ENCODE results near the gene MED12L. TPM values are rescaled to one million over a fixed set of nuclear protein-coding genes. Genes with fewer than 3 reads are reported as not detected.

The MED12L gene
- total and polyA plus RNA-seq, 9 of the 15 experiments (the other 6 are each of a cell fraction or from before 2014, with no cell fraction given), result not detected

- ChIA-PET CTCF (ENCODE audit: low intra/inter-chr PET ratio) (interaction anchor here (0.6 to 3.0 kb wide), 5 partner anchors 24 to 1407 kb away, joined by 3 to 17 read pairs (median 3); no protein-coding TSS in a partner anchor), POLR2A (no interaction called here)
- BruUV-seq (replicated peaks), result no TSS peak
- Histone ChIP-seq H3K9me3 (replicated peaks; ENCODE audit: control insufficient read depth, insufficient read depth, low read depth, low read length) (no peaks in the 10 kb centered on the region), H3K4me2 (ENCODE audit: insufficient read depth, low read length) (no peak overlapping the region), H3K9ac (ENCODE audit: insufficient read depth in 1 of 2, low read depth in 2 of 2, low read length in 2 of 2) (no peak overlapping the region), H3K9me1 (ENCODE audit: control insufficient read depth, insufficient read depth, low read length) (no peaks in the 10 kb centered on the region), H3K4me3 (no peak overlapping the region), H3K27ac (ENCODE audit: extremely low read depth, low read depth, low read length) (no peak overlapping the region), H3K27me3 (ENCODE audit: control insufficient read depth in 2 of 2, insufficient read depth in 2 of 2, low read length in 2 of 2) (peaks cover 8 to 10% of the 10 kb centered on the region in 2 experiments; a peak in 3 of 5 replicates), H2AFZ (ENCODE audit: low read depth, low read length) (no peak overlapping the region), H3K36me3 (ENCODE audit: control insufficient read depth, insufficient read depth, low read length) (no peaks in the 10 kb centered on the region), H3K79me2 (ENCODE audit: control insufficient read depth, insufficient read depth, low read length) (no peaks in the 10 kb centered on the region), H3K4me1 (replicated peaks in 1 of 2; ENCODE audit: control insufficient read depth in 2 of 2, insufficient read depth in 2 of 2, low read length in 2 of 2) (no peaks in the 10 kb centered on the region), H4K20me1 (replicated peaks; ENCODE audit: control insufficient read depth, insufficient read depth, low read length) (no peaks in the 10 kb centered on the region)
- in situ Hi-C loops (cut with MboI), result loop anchor here (10.0 kb wide), 1 partner anchor 116 kb away; no protein-coding TSS in a partner anchor
- intact Hi-C loops (cut with micrococcal nuclease), result loop anchor here (1.0 to 10.0 kb wide), 4 partner anchors 58 to 746 kb away; no protein-coding TSS in a partner anchor
- peak; percentile 92 for ATAC-seq
- peak; percentile 86 for FAIRE-seq
- DNase-seq (ENCODE audit: extremely low read depth in 1 of 4, low spot score in 3 of 4), result peak; percentile 42 to 71 (median 52)
- WGBS (ENCODE audit: insufficient coverage, low coverage, missing lambda C conversion rate), result 0% methylated on average over 7 of the region's 7 CpGs
- no peak for TF ChIP-seq SMARCC2 (IDR thresholded peaks at IDR 0.05; ENCODE audit: low read depth)
- TF ChIP-seq MECOM (CRISPR knock-in tag; IDR thresholded peaks at IDR 0.05), result no peak
- TF ChIP-seq KAT2B (IDR thresholded peaks at IDR 0.05; ENCODE audit: low read depth, low read length), result no peak
- no peak for TF ChIP-seq MNT (conservative IDR thresholded peaks at IDR 0.05)
- no peak for TF ChIP-seq ZNF217 (CRISPR knock-in tag; IDR thresholded peaks at IDR 0.05)
- TF ChIP-seq E2F3 (CRISPR knock-in tag; IDR thresholded peaks at IDR 0.05), result no peak
- TF ChIP-seq ETV1 (tag; conservative IDR thresholded peaks at IDR 0.05; ENCODE audit: low read depth), result 0 out of 2 replicates have a peak, but pooled peaks have one; percentile 16
- TF ChIP-seq, protein P1, sequence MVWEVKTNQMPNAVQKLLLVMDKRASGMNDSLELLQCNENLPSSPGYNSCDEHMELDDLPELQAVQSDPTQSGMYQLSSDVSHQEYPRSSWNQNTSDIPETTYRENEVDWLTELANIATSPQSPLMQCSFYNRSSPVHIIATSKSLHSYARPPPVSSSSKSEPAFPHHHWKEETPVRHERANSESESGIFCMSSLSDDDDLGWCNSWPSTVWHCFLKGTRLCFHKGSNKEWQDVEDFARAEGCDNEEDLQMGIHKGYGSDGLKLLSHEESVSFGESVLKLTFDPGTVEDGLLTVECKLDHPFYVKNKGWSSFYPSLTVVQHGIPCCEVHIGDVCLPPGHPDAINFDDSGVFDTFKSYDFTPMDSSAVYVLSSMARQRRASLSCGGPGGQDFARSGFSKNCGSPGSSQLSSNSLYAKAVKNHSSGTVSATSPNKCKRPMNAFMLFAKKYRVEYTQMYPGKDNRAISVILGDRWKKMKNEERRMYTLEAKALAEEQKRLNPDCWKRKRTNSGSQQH (CRISPR knock-in tag; IDR thresholded peaks at IDR 0.05), result no peak
- TF ChIP-seq MBD1 (CRISPR knock-in tag; IDR thresholded peaks at IDR 0.05), result no peak
- no peak for TF ChIP-seq POLR2AphosphoS2 (IDR thresholded peaks at IDR 0.05; ENCODE audit: low read length)
- TF ChIP-seq BHLHE40 (IDR thresholded peaks at IDR 0.05; ENCODE audit: low read length), result peak; percentile 75
- TF ChIP-seq ZNF395 (CRISPR knock-in tag; IDR thresholded peaks at IDR 0.05), result no peak
- TF ChIP-seq DPF2 (IDR thresholded peaks at IDR 0.05), result no peak
- TF ChIP-seq TGIF2 (CRISPR knock-in tag; IDR thresholded peaks at IDR 0.05), result no peak
- no peak for TF ChIP-seq ZSCAN32 (CRISPR knock-in tag; IDR thresholded peaks at IDR 0.05)
- TF ChIP-seq STAG1 (CRISPR knock-in tag; IDR thresholded peaks at IDR 0.05; ENCODE audit: borderline replicate concordance), result peak; percentile 67; the same call in 1 of the 2 replicates
These were observed 83.0 kb downstream of the MED12L start for GRCh38 chr3:151168269-151169094.

All from K562 (cell line).